Measurements from ENCODE around the gene HEPH. TPM values are rescaled to one million over a fixed set of nuclear protein-coding genes. Genes with fewer than 3 reads are reported as not detected.
A peak's percentile ranks its signal among the peaks of the same experiment; 100 is the strongest.

HEPH gene
- total RNA-seq, 1 experiment from 2014 or later = not detected

GRCh38 chrX:66200855-66201795, 37.1 kb downstream of the HEPH start:
- DNase-seq (ENCODE audit: low spot score) = peak; percentile 14
- Histone ChIP-seq H3K27me3 (replicated peaks; ENCODE audit: insufficient read depth, low read depth, low read length, poor library complexity) (no peaks in the 10 kb centered on the region), H3K9me3 (ENCODE audit: low read depth, low read length, poor library complexity, severe bottlenecking) (no peaks in the 10 kb centered on the region), H3K4me1 (ENCODE audit: insufficient read depth, low read length, poor library complexity, severe bottlenecking) (no peaks in the 10 kb centered on the region), H3K27ac (ENCODE audit: low read depth, low read length, poor library complexity, severe bottlenecking) (no peak overlapping the region), H3K4me3 (ENCODE audit: low read depth, low read length, poor library complexity, severe bottlenecking) (no peak overlapping the region), H3K36me3 (ENCODE audit: insufficient read depth, low read length, poor library complexity, severe bottlenecking) (no peaks in the 10 kb centered on the region)
- intact Hi-C loops (cut with micrococcal nuclease; ENCODE audit: unreplicated experiment) = loop anchor here (1.0 kb wide), 1 partner anchor 528 kb away; no protein-coding TSS in a partner anchor
- TF ChIP-seq EZH2 (IDR thresholded peaks at IDR 0.05; ENCODE audit: borderline replicate concordance, low read depth, low read length, poor library complexity, severe bottlenecking) (no peak), CTCF (conservative IDR thresholded peaks at IDR 0.05; ENCODE audit: low read depth, low read length) (peak; percentile 52)
- CTCF ChIA-PET = interaction anchor here (0.7 kb wide), 1 partner anchor 32 kb away, joined by 3 read pairs; no protein-coding TSS in a partner anchor
- BruUV-seq (replicated peaks) = no TSS peak
- POLR2A ChIA-PET (ENCODE audit: low non-redundant PET) = no interaction called here

GRCh38 chrX:66203114-66203513, 39.1 kb downstream of the HEPH start:
- no peak for DNase-seq (ENCODE audit: low spot score)
- CTCF ChIA-PET = no interaction called here
- POLR2A ChIA-PET (ENCODE audit: low non-redundant PET) = no interaction called here
- intact Hi-C loops (cut with micrococcal nuclease; ENCODE audit: unreplicated experiment) = no loop called here
- H3K36me3 ChIP-seq (ENCODE audit: insufficient read depth, low read length, poor library complexity, severe bottlenecking) = no peaks in the 10 kb centered on the region
- no peaks in the 10 kb centered on the region for H3K4me1 ChIP-seq (ENCODE audit: insufficient read depth, low read length, poor library complexity, severe bottlenecking)
- no peak for TF ChIP-seq EZH2 (IDR thresholded peaks at IDR 0.05; ENCODE audit: borderline replicate concordance, low read depth, low read length, poor library complexity, severe bottlenecking)
- no peak for TF ChIP-seq CTCF (conservative IDR thresholded peaks at IDR 0.05; ENCODE audit: low read depth, low read length)
- BruUV-seq (replicated peaks) = no TSS peak
- no peak overlapping the region for H3K27ac ChIP-seq (ENCODE audit: low read depth, low read length, poor library complexity, severe bottlenecking)
- no peak overlapping the region for H3K4me3 ChIP-seq (ENCODE audit: low read depth, low read length, poor library complexity, severe bottlenecking)
- no peaks in the 10 kb centered on the region for H3K9me3 ChIP-seq (ENCODE audit: low read depth, low read length, poor library complexity, severe bottlenecking)
- H3K27me3 ChIP-seq (replicated peaks; ENCODE audit: insufficient read depth, low read depth, low read length, poor library complexity) = no peaks in the 10 kb centered on the region

GRCh38 chrX:66221856-66222255, 57.8 kb downstream of the HEPH start:
- no peaks in the 10 kb centered on the region for H3K27me3 ChIP-seq (replicated peaks; ENCODE audit: insufficient read depth, low read depth, low read length, poor library complexity)
- ChIA-PET CTCF (no interaction called here), POLR2A (ENCODE audit: low non-redundant PET) (no interaction called here)
- no peak overlapping the region for H3K27ac ChIP-seq (ENCODE audit: low read depth, low read length, poor library complexity, severe bottlenecking)
- no peak overlapping the region for H3K4me3 ChIP-seq (ENCODE audit: low read depth, low read length, poor library complexity, severe bottlenecking)
- no TSS peak for BruUV-seq (replicated peaks)
- no peak for TF ChIP-seq CTCF (conservative IDR thresholded peaks at IDR 0.05; ENCODE audit: low read depth, low read length)
- TF ChIP-seq EZH2 (IDR thresholded peaks at IDR 0.05; ENCODE audit: borderline replicate concordance, low read depth, low read length, poor library complexity, severe bottlenecking) = no peak
- no peaks in the 10 kb centered on the region for H3K4me1 ChIP-seq (ENCODE audit: insufficient read depth, low read length, poor library complexity, severe bottlenecking)
- H3K9me3 ChIP-seq (ENCODE audit: low read depth, low read length, poor library complexity, severe bottlenecking) = no peaks in the 10 kb centered on the region
- DNase-seq (ENCODE audit: low spot score) = no peak
- no peaks in the 10 kb centered on the region for H3K36me3 ChIP-seq (ENCODE audit: insufficient read depth, low read length, poor library complexity, severe bottlenecking)
- intact Hi-C loops (cut with micrococcal nuclease; ENCODE audit: unreplicated experiment) = no loop called here

Data from A673 (cell line).